Spleen (tissue), 11 donors: ENCODE measurements around the gene FBN1. TPM values are rescaled to one million over a fixed set of nuclear protein-coding genes. Genes with fewer than 3 reads are reported as not detected.

Source experiments
- DNase-seq: peaks from one replicate; pipeline ENCODE4 v3.0.0-alpha.2; 2020
- H3K27ac ChIP-seq, 8 donors: fragments of 200-600 bp; sonication (generic) in 7 of 8; 1 replicate in 4 of 8; 2 replicates in 4 of 8; pipeline versions ENCODE4 v1.5.0 to v1.8.0; 2016 to 2021; ENCODE audit warnings: inconsistent platforms in 4 of 8, mild to moderate bottlenecking in 4 of 8, moderate library complexity in 1 of 8
- H3K27me3 ChIP-seq, 7 donors: fragments of 200-600 bp; sonication (generic) in 6 of 7; replicated peaks in 1 of 7; 1 replicate in 4 of 7; 2 replicates in 3 of 7; pipeline versions ENCODE4 v1.5.0 to v1.8.0; 2016 to 2021; ENCODE audit warnings: inconsistent platforms in 3 of 7, mild to moderate bottlenecking in 1 of 7
- H3K36me3 ChIP-seq, 6 donors: fragments of 200-600 bp; sonication (generic) in 5 of 6; 1 replicate in 4 of 6; 2 replicates in 2 of 6; pipeline versions ENCODE4 v1.5.0 to v1.8.0; 2016 to 2021; ENCODE audit warnings: inconsistent platforms in 2 of 6
- H3K4me1 ChIP-seq, 6 donors: fragments of 200-600 bp; sonication (generic) in 5 of 6; 1 replicate in 3 of 6; 2 replicates in 3 of 6; pipeline versions ENCODE4 v1.5.0 to v1.8.0; 2016 to 2021; ENCODE audit warnings: inconsistent platforms in 3 of 6
- H3K4me3 ChIP-seq, 8 donors: fragments of 200-600 bp; sonication (generic) in 7 of 8; 1 replicate in 4 of 8; 2 replicates in 4 of 8; pipeline versions ENCODE4 v1.5.0 to v1.8.0; 2016 to 2021; ENCODE audit warnings: inconsistent platforms in 4 of 8, mild to moderate bottlenecking in 4 of 8, moderate library complexity in 2 of 8
- H3K9me3 ChIP-seq, 8 donors: fragments of 200-600 bp; sonication (generic) in 7 of 8; 1 replicate in 4 of 8; 2 replicates in 4 of 8; pipeline versions ENCODE4 v1.5.0 to v1.8.0; 2016 to 2021; ENCODE audit warnings: inconsistent platforms in 4 of 8
- CTCF ChIP-seq, 11 experiments: fragments of 200-600 bp in 7 of 11; fragments of 450-650 bp in 4 of 11; sonication (generic) in 4 of 11; IDR thresholded peaks in 8 of 11; conservative IDR thresholded peaks in 3 of 11; 1 replicate in 7 of 11; 2 replicates in 4 of 11; pipeline versions ENCODE4 v1.4.0 to v1.8.0; 2016 to 2021; ENCODE audit warnings: antibody characterized with exemption in 11 of 11, inconsistent platforms in 4 of 11, mild to moderate bottlenecking in 1 of 11
- POLR2A ChIP-seq, 3 donors: fragments of 450-650 bp; IDR thresholded peaks; one replicate each; pipeline ENCODE4 v1.5.1; 2017; ENCODE audit warnings: antibody characterized with exemption in 3 of 3, mild to moderate bottlenecking in 1 of 3
- POLR2AphosphoS5 ChIP-seq, 3 donors: sonication (generic); formaldehyde crosslinking; IDR thresholded peaks; one replicate each; pipeline ENCODE4 v1.5.1; 2017; ENCODE audit warnings: antibody characterized with exemption in 3 of 3
- WGBS, 5 donors: extraction: QIAGEN DNeasy Blood & Tissue Kit in 3 of 5; methylation state at CpG; one replicate each; pipeline versions ENCODE4 v1.1.5 to v1.1.7; 2013 to 2018; 5-methylcytosine and 5-hydroxymethylcytosine counted together
- intact Hi-C: fragments of 100-400 bp; cut with DNase I; formaldehyde crosslinking; loops from one replicate; pipeline ENCODE4 v1.15.0; 2023; ENCODE audit warnings: low total_unique reads
- polyA plus RNA-seq, 3 donors: library from polyadenylated mRNA; stranded (reverse); fragments of 200-250 nt; gene quantifications; one replicate each; pipeline ENCODE4 v1.2.1, GENCODE V29; 2013
- total RNA-seq, 7 donors: library from RNA; depleted of rRNA in 3 of 7; stranded (reverse); fragments of >200 nt in 3 of 7; fragmentation: NEBNext Ultra II Directional in 4 of 7; extraction: Animal tissue kit (Norgen Biotek cat#: 25700) in 4 of 7; gene quantifications; one replicate each; pipeline versions ENCODE4 v1.1.0 to v1.2.1, GENCODE V29; 2016 to 2021
- donor health status: healthy with polysubstance abuse.
- donor health status: DM: no; HTN: no; CAD: no; lungs with moderate emphysema.
- donor health status: DM: no; HTN: no; CAD: no.
- donor health status: Bipolar disorder and iron deficiency.
- donor health status: healthy.
- donor health status: DM: no; HTN: no; CAD: no.
- donor health status: DM: yes; HTN: yes; CAD: no.

The FBN1 gene
- total and polyA plus RNA-seq, 10 donors, result 3.2 to 139 (median 45.4) TPM

- H3K9me3 ChIP-seq, result no peaks in the 10 kb centered on the region
- intact Hi-C loops, result no loop called here
- no peak overlapping the region for H3K27ac ChIP-seq
- H3K4me1 ChIP-seq, result no peaks in the 10 kb centered on the region
- H3K36me3 ChIP-seq, result no peaks in the 10 kb centered on the region
- H3K27me3 ChIP-seq, result no peaks in the 10 kb centered on the region
- WGBS, 5 donors, result 83 to 92% (median 87%) methylated on average over 2 of the region's 2 CpGs
- TF ChIP-seq POLR2AphosphoS5 (IDR thresholded peaks at IDR 0.05) (no peak), POLR2A (IDR thresholded peaks at IDR 0.05) (no peak), CTCF (IDR thresholded peaks at IDR 0.05 in 8 of 11, conservative IDR thresholded peaks at IDR 0.05 in 3 of 11) (no peak)
- H3K4me3 ChIP-seq, result no peak overlapping the region
- no peak for DNase-seq
Measured at GRCh38 chr15:48679952-48680351, 34.4 kb upstream of the FBN1 start.

DNA sequence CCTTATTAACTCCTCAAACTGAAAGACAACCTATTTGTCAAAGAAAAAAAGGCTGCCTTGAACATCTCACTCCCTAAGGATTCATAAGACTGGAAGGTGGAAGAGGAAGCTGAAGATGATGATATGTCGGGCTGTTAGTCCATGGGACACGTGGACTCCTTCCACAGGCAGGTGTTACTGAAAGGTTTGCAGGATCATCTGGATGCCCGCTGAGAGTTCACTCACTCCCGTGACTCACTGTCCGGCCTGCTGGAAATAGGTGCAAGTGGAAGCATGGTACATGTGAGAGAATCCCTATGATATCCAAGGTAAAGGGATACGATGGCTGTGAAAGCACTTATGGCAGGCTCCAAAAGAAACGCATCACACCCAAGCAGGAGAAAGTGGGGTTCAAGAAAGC is 33.3 kb upstream of the FBN1 start:
- TF ChIP-seq POLR2A (IDR thresholded peaks at IDR 0.05), result no peak
- no peak for TF ChIP-seq POLR2AphosphoS5 (IDR thresholded peaks at IDR 0.05)
- no peak for TF ChIP-seq CTCF (IDR thresholded peaks at IDR 0.05 in 8 of 11, conservative IDR thresholded peaks at IDR 0.05 in 3 of 11)
- WGBS, 5 donors, result 89 to 95% (median 93%) methylated on average over 7 of the region's 7 CpGs
- H3K4me3 ChIP-seq, result no peak overlapping the region
- intact Hi-C loops, result no loop called here
- no peaks in the 10 kb centered on the region for H3K36me3 ChIP-seq
- no peak overlapping the region for H3K27ac ChIP-seq
- no peaks in the 10 kb centered on the region for H3K27me3 ChIP-seq
- no peak for DNase-seq
- no peaks in the 10 kb centered on the region for H3K9me3 ChIP-seq
- no peaks in the 10 kb centered on the region for H3K4me1 ChIP-seq

DNA sequence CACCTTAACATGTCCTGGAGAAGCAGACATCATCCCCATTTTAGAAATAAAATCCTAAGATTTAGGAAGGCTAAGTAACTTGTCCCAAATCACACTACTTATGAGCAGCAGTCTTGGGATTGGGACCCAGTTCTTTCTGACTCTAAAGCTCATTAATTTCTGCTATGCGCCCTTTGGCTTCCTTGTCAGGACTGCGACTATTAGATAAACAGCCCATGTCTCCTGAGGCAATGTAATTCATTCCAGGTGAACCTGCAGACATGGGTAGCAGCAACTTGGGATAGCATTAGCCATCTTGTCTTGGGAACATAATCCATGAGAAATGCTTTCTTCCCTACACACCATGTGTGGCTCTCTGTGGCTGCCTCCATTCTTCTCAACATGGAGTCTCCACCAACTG is 32.3 kb upstream of the FBN1 start:
- intact Hi-C loops, result no loop called here
- Histone ChIP-seq H3K27me3 (no peaks in the 10 kb centered on the region), H3K36me3 (no peaks in the 10 kb centered on the region), H3K4me3 (no peak overlapping the region), H3K4me1 (no peaks in the 10 kb centered on the region), H3K27ac (no peak overlapping the region), H3K9me3 (no peaks in the 10 kb centered on the region)
- TF ChIP-seq CTCF (IDR thresholded peaks at IDR 0.05 in 8 of 11, conservative IDR thresholded peaks at IDR 0.05 in 3 of 11) (no peak), POLR2AphosphoS5 (IDR thresholded peaks at IDR 0.05) (no peak), POLR2A (IDR thresholded peaks at IDR 0.05) (no peak)
- DNase-seq, result no peak
- WGBS, 5 donors, result 88 to 100% (median 97%) methylated on average over 2 of the region's 2 CpGs

- WGBS, 5 donors, result 91 to 97% (median 93%) methylated on average over 4 of the region's 4 CpGs
- Histone ChIP-seq H3K4me3 (no peak overlapping the region), H3K4me1 (no peaks in the 10 kb centered on the region), H3K9me3 (no peaks in the 10 kb centered on the region), H3K27ac (no peak overlapping the region), H3K27me3 (no peaks in the 10 kb centered on the region), H3K36me3 (no peaks in the 10 kb centered on the region)
- TF ChIP-seq POLR2AphosphoS5 (IDR thresholded peaks at IDR 0.05) (no peak), CTCF (IDR thresholded peaks at IDR 0.05 in 8 of 11, conservative IDR thresholded peaks at IDR 0.05 in 3 of 11) (no peak), POLR2A (IDR thresholded peaks at IDR 0.05) (no peak)
- intact Hi-C loops, result no loop called here
- no peak for DNase-seq
Measured at GRCh38 chr15:48675436-48675835, 29.9 kb upstream of the FBN1 start.
